Gastroesophageal sphincter (tissue), 4 donors: ENCODE data around the gene TSPAN12. TPM values are rescaled to one million over a fixed set of nuclear protein-coding genes. Genes with fewer than 3 reads are reported as not detected.

ENCODE experiments used
- ATAC-seq: fragments of 150-250 bp; one replicate; pipeline ENCODE4 v1.9.1; 2016; ENCODE audit warnings: mild to moderate bottlenecking, moderate library complexity
- H3K27ac ChIP-seq, 4 donors: fragments of 200-600 bp; sonication (generic) in 3 of 4; 1 replicate in 3 of 4; 2 replicates in 1 of 4; pipeline ENCODE4 v1.5.1; 2016 to 2019
- H3K27me3 ChIP-seq: fragments of 200-600 bp; sonication (generic); one replicate; pipeline ENCODE4 v1.5.1; 2019
- H3K36me3 ChIP-seq, 2 donors: fragments of 200-600 bp; sonication (generic); one replicate each; pipeline ENCODE4 v1.5.1; 2019; ENCODE audit warnings: control low read depth in 1 of 2
- H3K4me1 ChIP-seq, 3 donors: fragments of 200-600 bp; sonication (generic); 1 replicate in 2 of 3; 2 replicates in 1 of 3; pipeline ENCODE4 v1.5.1; 2016 to 2019; ENCODE audit warnings: control low read depth in 2 of 3
- H3K4me3 ChIP-seq, 2 donors: fragments of 200-600 bp; sonication (generic); one replicate each; pipeline ENCODE4 v1.5.1; 2019; ENCODE audit warnings: mild to moderate bottlenecking in 1 of 2, moderate library complexity in 1 of 2
- H3K9me3 ChIP-seq, 3 donors: fragments of 200-600 bp; sonication (generic); one replicate each; pipeline ENCODE4 v1.5.1; 2017 to 2019; ENCODE audit warnings: control low read depth in 2 of 3
- CTCF ChIP-seq, 4 experiments: fragments of 200-600 bp in 2 of 4; fragments of 450-650 bp in 2 of 4; sonication (generic) in 1 of 4; IDR thresholded peaks; one replicate each; pipeline ENCODE4 v1.5.1; 2017 to 2019; ENCODE audit warnings: antibody characterized with exemption in 4 of 4, mild to moderate bottlenecking in 2 of 4, moderate library complexity in 2 of 4
- EP300 ChIP-seq: sonication (generic); formaldehyde crosslinking; IDR thresholded peaks from one replicate; pipeline ENCODE4 v1.6.1; 2017; ENCODE audit warnings: antibody characterized with exemption, mild to moderate bottlenecking
- POLR2A ChIP-seq, 2 donors: fragments of 450-650 bp; IDR thresholded peaks; one replicate each; pipeline ENCODE4 v1.6.1; 2017; ENCODE audit warnings: antibody characterized with exemption in 2 of 2, mild to moderate bottlenecking in 2 of 2, moderate library complexity in 1 of 2
- POLR2AphosphoS5 ChIP-seq: sonication (generic); formaldehyde crosslinking; IDR thresholded peaks from one replicate; pipeline ENCODE4 v1.6.1; 2017; ENCODE audit warnings: antibody characterized with exemption
- WGBS, 2 donors: methylation state at CpG; one replicate each; pipeline ENCODE4 v1.1.5; 2018; ENCODE audit warnings: low coverage in 1 of 2; 5-methylcytosine and 5-hydroxymethylcytosine counted together
- total RNA-seq, 4 donors: library from RNA; depleted of rRNA; stranded (reverse); fragments of >200 nt; gene quantifications; one replicate each; pipeline ENCODE4 v1.1.0, GENCODE V29; 2016

The TSPAN12 gene
- total RNA-seq, 4 donors from 2014 or later = 4.4 to 25.3 (median 6.9) TPM

GRCh38 chr7:120799813-120800475, 58.0 kb downstream of the TSPAN12 start:
- no peak for ATAC-seq
- Histone ChIP-seq H3K9me3 (no peaks in the 10 kb centered on the region), H3K27ac (no peak overlapping the region), H3K4me3 (no peak overlapping the region), H3K27me3 (no peaks in the 10 kb centered on the region), H3K36me3 (no peaks in the 10 kb centered on the region), H3K4me1 (no peaks in the 10 kb centered on the region)
- TF ChIP-seq POLR2A (IDR thresholded peaks at IDR 0.05) = no peak
- no peak for TF ChIP-seq CTCF (IDR thresholded peaks at IDR 0.05)
- TF ChIP-seq POLR2AphosphoS5 = no peak
- TF ChIP-seq EP300 = no peak
- 92 to 98% methylated on average over 3 of the region's 3 CpGs for WGBS, 2 donors

- 100% methylated on average over 1 of the region's 1 CpG for WGBS, 2 donors
These were observed 58.8 kb downstream of the TSPAN12 start for GRCh38 chr7:120799147-120799546.

GRCh38 chr7:120797026-120797645, 60.8 kb downstream of the TSPAN12 start:
- no peak overlapping the region for H3K4me3 ChIP-seq
- no peaks in the 10 kb centered on the region for H3K27me3 ChIP-seq
- no peak overlapping the region for H3K27ac ChIP-seq
- WGBS, 2 donors = 99 to 100% methylated on average over 1 to 7 of the region's 7 CpGs
- H3K9me3 ChIP-seq = no peaks in the 10 kb centered on the region
- TF ChIP-seq EP300 (no peak), CTCF (IDR thresholded peaks at IDR 0.05) (no peak), POLR2AphosphoS5 (no peak), POLR2A (IDR thresholded peaks at IDR 0.05) (no peak)
- H3K36me3 ChIP-seq = no peaks in the 10 kb centered on the region
- ATAC-seq = no peak
- H3K4me1 ChIP-seq = no peaks in the 10 kb centered on the region

More at GRCh38 chr7:120799147-120799546, 58.8 kb downstream of the TSPAN12 start:
- no peaks in the 10 kb centered on the region for H3K36me3 ChIP-seq
- no peaks in the 10 kb centered on the region for H3K4me1 ChIP-seq
- TF ChIP-seq POLR2AphosphoS5 (no peak), CTCF (IDR thresholded peaks at IDR 0.05) (no peak), EP300 (no peak), POLR2A (IDR thresholded peaks at IDR 0.05) (no peak)
- no peaks in the 10 kb centered on the region for H3K9me3 ChIP-seq
- ATAC-seq = no peak
- no peak overlapping the region for H3K27ac ChIP-seq
- no peaks in the 10 kb centered on the region for H3K27me3 ChIP-seq
- H3K4me3 ChIP-seq = no peak overlapping the region

- no peaks in the 10 kb centered on the region for H3K36me3 ChIP-seq
- ATAC-seq = no peak
These were observed 63.7 kb downstream of the TSPAN12 start for GRCh38 chr7:120794106-120794729.

More at GRCh38 chr7:120794106-120794729, 63.7 kb downstream of the TSPAN12 start:
- Histone ChIP-seq H3K4me3 (no peak overlapping the region), H3K4me1 (no peaks in the 10 kb centered on the region), H3K27me3 (no peaks in the 10 kb centered on the region), H3K27ac (no peak overlapping the region), H3K9me3 (no peaks in the 10 kb centered on the region)
- TF ChIP-seq POLR2A (IDR thresholded peaks at IDR 0.05) (no peak), POLR2AphosphoS5 (no peak), CTCF (IDR thresholded peaks at IDR 0.05) (no peak), EP300 (no peak)
- 66 to 72% methylated on average over 4 of the region's 4 CpGs for WGBS, 2 donors
